ENCODE data around the gene EYA2. TPM values are rescaled to one million over a fixed set of nuclear protein-coding genes. Genes with fewer than 3 reads are reported as not detected.

Gene EYA2
- total and polyA plus RNA-seq, 2 of the 4 experiments (the other 2 are of a cell fraction) = 2.3 to 5.4 TPM

DNA sequence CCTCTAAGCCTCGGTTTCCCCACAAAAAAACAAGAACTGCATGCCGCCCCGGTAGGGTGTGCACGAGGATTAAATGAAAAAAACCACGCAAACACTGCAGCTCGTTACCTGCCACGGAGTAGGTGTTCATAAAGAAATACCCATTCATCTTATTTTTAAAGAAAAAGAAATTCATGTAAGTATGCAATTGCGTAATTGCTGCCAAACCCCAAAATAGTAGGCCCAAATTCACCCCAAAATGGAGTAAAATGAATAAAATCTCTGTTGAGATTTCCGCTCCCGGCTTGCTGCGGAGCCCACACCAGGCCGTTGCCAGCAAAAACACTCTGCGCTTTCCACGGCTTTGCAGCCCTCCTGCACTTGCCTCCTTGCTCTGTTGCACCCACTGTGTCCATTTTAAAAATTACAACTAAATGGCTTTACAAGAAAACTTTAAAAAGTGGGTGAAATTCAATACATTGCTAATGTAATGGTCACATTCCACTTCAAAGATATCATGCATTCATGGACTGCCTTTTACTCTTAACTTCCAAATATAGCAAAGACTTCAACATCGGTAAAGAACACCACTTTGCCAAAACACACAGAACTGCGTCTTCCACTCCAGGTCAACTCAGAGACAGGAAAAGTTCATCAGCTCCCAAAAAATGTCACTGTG is 336.9 kb downstream of the EYA2 start:
- H3K9ac ChIP-seq (ENCODE audit: low read depth, low read length) = peak overlapping the region; percentile 70

More for the DNA sequence above, 336.9 kb downstream of the EYA2 start:
- Histone ChIP-seq H2BK5ac (ENCODE audit: low read depth, low read length, poor library complexity, severe bottlenecking) (peak overlapping the region; percentile 94), H2BK20ac (ENCODE audit: low read depth, low read length) (peak overlapping the region; percentile 93), H4K8ac (ENCODE audit: low read depth in 2 of 2, low read length in 2 of 2) (peak overlapping the region; percentile 63 to 92; a peak in 3 of 4 replicates), H2BK15ac (ENCODE audit: low read depth, low read length) (peak overlapping the region; percentile 84), H3K4me2 (ENCODE audit: low read depth, low read length) (no peak overlapping the region), H2AK9ac (replicated peaks; ENCODE audit: low read depth, low read length, poor library complexity) (peak overlapping the region; percentile 74), H2AFZ (replicated peaks; ENCODE audit: low read length, poor library complexity) (no peak overlapping the region), H3K4me1 (ENCODE audit: control insufficient read depth, insufficient read depth, low read length) (peaks cover 18% of the 10 kb centered on the region), H3K9me3 (ENCODE audit: control insufficient read depth, insufficient read depth, low read length) (no peaks in the 10 kb centered on the region), H3K14ac (replicated peaks; ENCODE audit: low read depth, low read length) (peak overlapping the region; percentile 98), H3K23ac (ENCODE audit: low read depth, low read length) (peak overlapping the region; percentile 78), H3K36me3 (ENCODE audit: control insufficient read depth, insufficient read depth, low read length) (peaks cover 41% of the 10 kb centered on the region), H3K27me3 (ENCODE audit: control insufficient read depth, insufficient read depth, low read length) (no peaks in the 10 kb centered on the region), H3K4me3 (ENCODE audit: insufficient read depth, low read depth, low read length) (no peak overlapping the region), H4K20me1 (ENCODE audit: insufficient read depth, low read length) (no peaks in the 10 kb centered on the region), H4K5ac (ENCODE audit: low read depth, low read length) (peak overlapping the region; percentile 83), H3K27ac (ENCODE audit: insufficient read depth, low read length) (peak overlapping the region; percentile 98), H3K56ac (ENCODE audit: extremely low read depth, insufficient read depth, low read length) (peak overlapping the region; percentile 52; the same call in 1 of the 2 replicates), H3K9me1 (ENCODE audit: insufficient read depth, low read length) (peaks cover 21% of the 10 kb centered on the region), H2BK120ac (ENCODE audit: low read depth, low read length) (peak overlapping the region; percentile 93), H4K91ac (ENCODE audit: insufficient read depth, low read depth, low read length) (peak overlapping the region; percentile 95), H3K79me1 (ENCODE audit: low read depth in 1 of 2, low read length in 2 of 2) (peaks cover 22 to 67% of the 10 kb centered on the region in 2 experiments), H3K4ac (ENCODE audit: low read depth, low read length) (peak overlapping the region; percentile 96), H3K18ac (ENCODE audit: low read depth, low read length) (peak overlapping the region; percentile 91), H2AK5ac (ENCODE audit: low read depth, low read length) (peak overlapping the region; percentile 85)
- dilution Hi-C loops (cut with HindIII; ENCODE audit: low sequenced_read_pairs, unreplicated experiment) (no loop called here), in situ Hi-C loops (cut with MboI; ENCODE audit: low sequenced_read_pairs) (no loop called here), intact Hi-C loops (cut with micrococcal nuclease) (no loop called here)
- TF ChIP-seq RFX5 (IDR thresholded peaks at IDR 0.05; ENCODE audit: low read depth, low read length) = no peak
- TF ChIP-seq CEBPB (IDR thresholded peaks at IDR 0.05; ENCODE audit: low read depth, low read length) = peak; percentile 82
- TF ChIP-seq RAD21 (IDR thresholded peaks at IDR 0.05; ENCODE audit: low read length) = peak; percentile 16; the same call in 1 of the 2 replicates
- TF ChIP-seq, protein P1, sequence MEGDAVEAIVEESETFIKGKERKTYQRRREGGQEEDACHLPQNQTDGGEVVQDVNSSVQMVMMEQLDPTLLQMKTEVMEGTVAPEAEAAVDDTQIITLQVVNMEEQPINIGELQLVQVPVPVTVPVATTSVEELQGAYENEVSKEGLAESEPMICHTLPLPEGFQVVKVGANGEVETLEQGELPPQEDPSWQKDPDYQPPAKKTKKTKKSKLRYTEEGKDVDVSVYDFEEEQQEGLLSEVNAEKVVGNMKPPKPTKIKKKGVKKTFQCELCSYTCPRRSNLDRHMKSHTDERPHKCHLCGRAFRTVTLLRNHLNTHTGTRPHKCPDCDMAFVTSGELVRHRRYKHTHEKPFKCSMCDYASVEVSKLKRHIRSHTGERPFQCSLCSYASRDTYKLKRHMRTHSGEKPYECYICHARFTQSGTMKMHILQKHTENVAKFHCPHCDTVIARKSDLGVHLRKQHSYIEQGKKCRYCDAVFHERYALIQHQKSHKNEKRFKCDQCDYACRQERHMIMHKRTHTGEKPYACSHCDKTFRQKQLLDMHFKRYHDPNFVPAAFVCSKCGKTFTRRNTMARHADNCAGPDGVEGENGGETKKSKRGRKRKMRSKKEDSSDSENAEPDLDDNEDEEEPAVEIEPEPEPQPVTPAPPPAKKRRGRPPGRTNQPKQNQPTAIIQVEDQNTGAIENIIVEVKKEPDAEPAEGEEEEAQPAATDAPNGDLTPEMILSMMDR (conservative IDR thresholded peaks at IDR 0.05; ENCODE audit: low read depth, low read length) = peak; percentile 28
- peak; percentile 86 for ATAC-seq (ENCODE audit: low read depth)
- no TSS peak for BruUV-seq (replicated peaks)
- ChIA-PET POLR2A (ENCODE audit: unreplicated experiment) (no interaction called here), CTCF (interaction anchor here (1.5 kb wide), 1 partner anchor 152 kb away, joined by 3 read pairs; no protein-coding TSS in a partner anchor)
- peak; percentile 92 for DNase-seq
- 0% methylated on average over 2 of the region's 16 CpGs; no CpG with 5 or more reads in 1 of the 2 experiments for WGBS, 2 experiments (ENCODE audit: extremely low coverage in 2 of 2, insufficient read length in 1 of 2)

Data from IMR-90 (cell line).